ENCODE data around the gene GNAI1. TPM values are rescaled to one million over a fixed set of nuclear protein-coding genes. Genes with fewer than 3 reads are reported as not detected.

The GNAI1 gene
- total RNA-seq, 1 donor from 2014 or later = 50.6 TPM

DNA sequence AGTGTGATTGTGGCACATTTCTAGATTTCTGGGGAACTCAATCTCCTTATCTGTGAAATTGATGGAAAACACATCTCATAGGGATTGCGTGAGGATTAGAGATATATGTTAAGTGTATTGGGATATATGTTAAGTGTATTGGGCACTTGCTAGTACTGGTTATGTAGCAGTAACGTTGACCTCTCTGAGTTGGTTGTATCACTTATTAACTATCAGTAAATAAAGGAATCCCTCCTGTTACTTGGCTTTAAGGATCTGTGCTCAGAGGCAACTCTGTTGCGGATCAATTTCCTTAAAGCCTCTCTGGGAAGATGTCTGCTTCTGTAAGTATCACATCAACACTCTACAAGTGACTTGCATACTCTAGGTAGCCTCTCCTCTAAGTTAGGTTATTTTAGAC is 25.2 kb downstream of the GNAI1 start:
- H3K27ac ChIP-seq = no peak overlapping the region
- H3K4me1 ChIP-seq = peaks cover 29% of the 10 kb centered on the region
- intact Hi-C loops (cut with DNase I) = no loop called here
- H3K4me3 ChIP-seq = no peak overlapping the region
- DNase-seq (ENCODE audit: extremely low spot score in 2 of 2) = no peak
- H3K9me3 ChIP-seq = no peaks in the 10 kb centered on the region
- H3K27me3 ChIP-seq = no peaks in the 10 kb centered on the region
- TF ChIP-seq POLR2AphosphoS5 (IDR thresholded peaks at IDR 0.05; ENCODE audit: insufficient read depth in 1 of 2, low read depth in 1 of 2) (no peak), POLR2A (IDR thresholded peaks at IDR 0.05) (no peak)
- TF ChIP-seq, protein P1, sequence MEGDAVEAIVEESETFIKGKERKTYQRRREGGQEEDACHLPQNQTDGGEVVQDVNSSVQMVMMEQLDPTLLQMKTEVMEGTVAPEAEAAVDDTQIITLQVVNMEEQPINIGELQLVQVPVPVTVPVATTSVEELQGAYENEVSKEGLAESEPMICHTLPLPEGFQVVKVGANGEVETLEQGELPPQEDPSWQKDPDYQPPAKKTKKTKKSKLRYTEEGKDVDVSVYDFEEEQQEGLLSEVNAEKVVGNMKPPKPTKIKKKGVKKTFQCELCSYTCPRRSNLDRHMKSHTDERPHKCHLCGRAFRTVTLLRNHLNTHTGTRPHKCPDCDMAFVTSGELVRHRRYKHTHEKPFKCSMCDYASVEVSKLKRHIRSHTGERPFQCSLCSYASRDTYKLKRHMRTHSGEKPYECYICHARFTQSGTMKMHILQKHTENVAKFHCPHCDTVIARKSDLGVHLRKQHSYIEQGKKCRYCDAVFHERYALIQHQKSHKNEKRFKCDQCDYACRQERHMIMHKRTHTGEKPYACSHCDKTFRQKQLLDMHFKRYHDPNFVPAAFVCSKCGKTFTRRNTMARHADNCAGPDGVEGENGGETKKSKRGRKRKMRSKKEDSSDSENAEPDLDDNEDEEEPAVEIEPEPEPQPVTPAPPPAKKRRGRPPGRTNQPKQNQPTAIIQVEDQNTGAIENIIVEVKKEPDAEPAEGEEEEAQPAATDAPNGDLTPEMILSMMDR (IDR thresholded peaks at IDR 0.05) = no peak
- no peaks in the 10 kb centered on the region for H3K36me3 ChIP-seq

DNA sequence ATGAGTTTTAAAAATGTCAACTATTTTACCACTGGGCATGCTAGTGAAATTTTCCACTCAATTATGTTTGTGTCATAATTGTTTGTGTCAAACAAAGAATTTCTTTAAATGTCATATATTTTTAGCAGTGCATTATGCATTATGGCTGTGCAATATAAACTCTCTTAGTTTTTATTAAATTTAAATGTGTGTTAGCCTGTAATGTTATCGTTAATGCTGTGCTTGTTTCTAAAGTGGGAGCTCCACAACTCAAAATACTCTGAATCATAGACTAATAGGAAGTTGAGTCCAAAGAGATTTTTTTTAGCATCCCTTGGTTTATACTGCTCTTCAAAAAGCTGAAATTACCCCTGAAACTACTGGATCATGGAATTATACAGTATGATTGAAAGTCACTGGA is 26.8 kb downstream of the GNAI1 start:
- no peaks in the 10 kb centered on the region for H3K27me3 ChIP-seq
- intact Hi-C loops (cut with DNase I) = no loop called here
- H3K36me3 ChIP-seq = no peaks in the 10 kb centered on the region
- peaks cover 31% of the 10 kb centered on the region for H3K4me1 ChIP-seq
- H3K9me3 ChIP-seq = no peaks in the 10 kb centered on the region
- TF ChIP-seq, protein P1 (IDR thresholded peaks at IDR 0.05) = no peak
- no peak for TF ChIP-seq POLR2AphosphoS5 (IDR thresholded peaks at IDR 0.05; ENCODE audit: insufficient read depth in 1 of 2, low read depth in 1 of 2)
- TF ChIP-seq POLR2A (IDR thresholded peaks at IDR 0.05) = no peak
- no peak overlapping the region for H3K4me3 ChIP-seq
- no peak for DNase-seq (ENCODE audit: extremely low spot score in 2 of 2)
- no peak overlapping the region for H3K27ac ChIP-seq

DNA sequence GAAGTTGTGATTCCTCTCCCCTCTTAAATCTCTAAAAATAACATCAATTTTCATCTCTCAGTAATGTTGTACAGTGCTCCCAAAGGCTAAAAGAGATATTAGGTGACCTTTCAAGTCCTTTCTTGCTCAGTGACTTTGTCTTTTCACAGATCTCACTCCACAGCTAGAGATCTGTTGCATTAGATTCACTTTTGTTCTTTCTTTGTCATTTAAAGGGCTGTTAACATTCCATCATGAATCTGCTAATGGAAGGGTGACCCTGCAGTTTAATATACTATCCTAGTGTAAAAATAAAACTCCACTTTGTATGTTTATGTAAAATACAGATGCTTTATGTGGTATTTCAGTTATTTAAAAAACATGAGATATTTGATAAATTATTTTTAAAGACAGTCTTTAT is 30.5 kb downstream of the GNAI1 start:
- no peak overlapping the region for H3K4me3 ChIP-seq
- H3K36me3 ChIP-seq = no peaks in the 10 kb centered on the region
- H3K27ac ChIP-seq = no peak overlapping the region
- H3K27me3 ChIP-seq = no peaks in the 10 kb centered on the region
- intact Hi-C loops (cut with DNase I) = no loop called here
- TF ChIP-seq POLR2AphosphoS5 (IDR thresholded peaks at IDR 0.05; ENCODE audit: insufficient read depth in 1 of 2, low read depth in 1 of 2) = no peak
- TF ChIP-seq POLR2A (IDR thresholded peaks at IDR 0.05) = no peak
- TF ChIP-seq, protein P1 (IDR thresholded peaks at IDR 0.05) = no peak
- no peak for DNase-seq (ENCODE audit: extremely low spot score in 2 of 2)
- H3K9me3 ChIP-seq = no peaks in the 10 kb centered on the region
- H3K4me1 ChIP-seq = peaks cover 31% of the 10 kb centered on the region

DNA sequence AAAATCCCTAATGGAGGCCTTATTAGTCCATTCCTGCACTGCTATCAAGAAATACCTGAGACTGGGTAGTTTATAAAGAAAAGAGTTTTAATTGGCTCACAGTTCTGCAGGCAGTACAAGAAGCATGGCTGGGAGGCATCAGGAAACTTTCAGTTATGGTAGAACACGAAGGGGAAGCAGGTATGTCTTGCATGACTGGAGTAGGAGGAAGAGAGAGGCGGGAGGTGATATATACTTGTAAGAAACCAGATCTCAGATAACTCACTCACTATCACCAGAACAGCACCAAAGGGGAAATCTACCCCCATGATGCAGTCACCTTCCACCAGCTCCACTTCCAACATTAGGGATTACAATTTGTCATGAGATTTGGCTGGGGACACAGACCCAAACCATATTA is 35.8 kb downstream of the GNAI1 start:
- Histone ChIP-seq H3K27ac (no peak overlapping the region), H3K4me3 (no peak overlapping the region), H3K4me1 (peaks cover 8% of the 10 kb centered on the region), H3K9me3 (no peaks in the 10 kb centered on the region), H3K36me3 (no peaks in the 10 kb centered on the region), H3K27me3 (no peaks in the 10 kb centered on the region)
- TF ChIP-seq, protein P1 (IDR thresholded peaks at IDR 0.05) = no peak
- TF ChIP-seq POLR2AphosphoS5 (IDR thresholded peaks at IDR 0.05; ENCODE audit: insufficient read depth in 1 of 2, low read depth in 1 of 2) = no peak
- TF ChIP-seq POLR2A (IDR thresholded peaks at IDR 0.05) = no peak
- no peak for DNase-seq (ENCODE audit: extremely low spot score in 2 of 2)
- intact Hi-C loops (cut with DNase I) = no loop called here

DNA sequence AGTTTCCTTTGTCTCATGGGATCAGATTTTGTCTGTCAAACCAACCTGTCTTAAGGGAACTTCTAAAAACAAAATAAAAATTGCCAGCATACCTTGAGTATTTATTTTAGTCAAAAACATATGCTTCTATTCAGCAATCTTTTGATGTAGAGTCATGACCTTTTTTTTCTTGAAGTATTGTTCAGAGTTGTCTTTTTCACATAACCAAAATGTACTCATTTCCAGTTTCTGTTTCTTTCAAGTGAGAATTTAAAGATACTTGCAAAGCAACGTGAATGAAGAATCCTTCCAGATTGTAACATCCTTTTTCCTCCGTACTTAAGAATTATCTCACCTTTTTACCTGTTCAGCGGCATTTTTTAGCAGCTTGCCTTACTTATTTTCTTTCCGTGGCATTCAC is 37.8 kb downstream of the GNAI1 start:
- DNase-seq (ENCODE audit: extremely low spot score in 2 of 2) = no peak
- no peaks in the 10 kb centered on the region for H3K9me3 ChIP-seq
- no peaks in the 10 kb centered on the region for H3K27me3 ChIP-seq
- H3K36me3 ChIP-seq = no peaks in the 10 kb centered on the region
- H3K4me1 ChIP-seq = no peaks in the 10 kb centered on the region
- TF ChIP-seq, protein P1 (IDR thresholded peaks at IDR 0.05) = no peak
- intact Hi-C loops (cut with DNase I) = no loop called here
- no peak overlapping the region for H3K4me3 ChIP-seq
- no peak overlapping the region for H3K27ac ChIP-seq

Data from vagina (tissue), 2 donors.